Ectodermal cell (in vitro differentiated cells): ENCODE measurements around the gene GPC5.

ENCODE experiments used
- H3K27ac ChIP-seq: 2 replicates; pipeline ENCODE4 v1.7.0; 2013; ENCODE audit warnings: mild to moderate bottlenecking, low read depth, low read length; ENCODE audit not compliant: insufficient read depth, poor library complexity, severe bottlenecking
- H3K27me3 ChIP-seq: 2 replicates; pipeline ENCODE4 v1.7.0; 2013; ENCODE audit warnings: mild to moderate bottlenecking, low read length; ENCODE audit not compliant: insufficient read depth, control insufficient read depth, poor library complexity, severe bottlenecking
- H3K36me3 ChIP-seq: one replicate; pipeline ENCODE4 v1.7.0; 2013; ENCODE audit warnings: low read length; ENCODE audit not compliant: control insufficient read depth, insufficient read depth
- H3K4me1 ChIP-seq: one replicate; pipeline ENCODE4 v1.7.0; 2013; ENCODE audit warnings: low read length; ENCODE audit not compliant: control insufficient read depth, insufficient read depth
- H3K4me3 ChIP-seq: 2 replicates; pipeline ENCODE4 v1.7.0; 2013; ENCODE audit warnings: low read depth, low read length, control low read depth; ENCODE audit not compliant: insufficient read depth
- H3K9me3 ChIP-seq: 2 replicates; pipeline ENCODE4 v1.7.0; 2013; ENCODE audit warnings: mild to moderate bottlenecking, low read length, moderate library complexity; ENCODE audit not compliant: control insufficient read depth
- WGBS, 2 experiments: methylation state at CpG; one replicate each; pipeline ENCODE4 v1.1.7; 2013; ENCODE audit warnings: missing lambda C conversion rate in 2 of 2; 5-methylcytosine and 5-hydroxymethylcytosine counted together

Gene GPC5

DNA sequence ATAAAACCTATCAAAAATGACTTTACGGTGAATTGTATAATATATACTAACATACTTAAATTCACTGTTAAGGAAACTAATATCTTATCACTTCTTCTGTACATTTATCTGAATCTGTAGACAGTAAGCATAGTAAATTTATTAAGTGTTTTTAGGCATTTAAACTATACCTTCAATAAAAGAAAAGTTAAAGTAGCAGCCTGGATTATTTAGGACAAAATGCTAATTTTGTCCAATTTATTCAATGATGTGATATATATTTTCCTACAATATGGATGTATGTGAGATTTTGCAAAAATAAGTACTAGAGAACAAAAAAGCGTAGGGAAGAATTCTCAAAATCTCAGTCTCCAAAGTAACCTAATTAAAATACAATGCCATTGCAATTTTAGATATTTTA lies 299.9 kb downstream of the GPC5 start:
- Histone ChIP-seq H3K4me1 (no peaks in the 10 kb centered on the region), H3K27ac (no peak overlapping the region), H3K36me3 (no peaks in the 10 kb centered on the region), H3K4me3 (no peak overlapping the region), H3K27me3 (no peaks in the 10 kb centered on the region), H3K9me3 (no peaks in the 10 kb centered on the region)
- 100% methylated on average over 1 of the region's 2 CpGs; no CpG with 5 or more reads in 1 of the 2 experiments for WGBS, 2 experiments

DNA sequence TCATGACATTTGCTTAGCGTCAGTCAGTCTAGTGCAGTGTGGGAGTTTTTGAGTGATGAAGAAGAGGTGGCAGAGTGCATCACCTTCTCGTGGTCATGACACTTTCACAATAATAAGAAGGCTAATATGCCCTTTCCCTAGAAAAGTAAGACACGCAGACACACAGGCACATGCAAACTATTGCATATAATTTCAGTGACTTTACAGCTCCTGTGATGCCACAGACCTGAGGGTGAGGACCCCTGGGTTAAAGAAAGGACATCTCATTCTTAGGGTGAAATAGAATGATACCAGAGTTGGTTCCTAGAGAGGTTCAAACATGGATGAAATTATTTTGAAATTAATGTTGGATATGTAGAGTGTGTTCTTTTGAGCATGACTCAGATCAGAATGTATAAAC lies 300.3 kb downstream of the GPC5 start:
- no peaks in the 10 kb centered on the region for H3K9me3 ChIP-seq
- no peaks in the 10 kb centered on the region for H3K36me3 ChIP-seq
- H3K27ac ChIP-seq = no peak overlapping the region
- no peaks in the 10 kb centered on the region for H3K4me1 ChIP-seq
- H3K4me3 ChIP-seq = no peak overlapping the region
- no peaks in the 10 kb centered on the region for H3K27me3 ChIP-seq
- 91 to 94% methylated on average over 2 to 3 of the region's 3 CpGs for WGBS, 2 experiments

DNA sequence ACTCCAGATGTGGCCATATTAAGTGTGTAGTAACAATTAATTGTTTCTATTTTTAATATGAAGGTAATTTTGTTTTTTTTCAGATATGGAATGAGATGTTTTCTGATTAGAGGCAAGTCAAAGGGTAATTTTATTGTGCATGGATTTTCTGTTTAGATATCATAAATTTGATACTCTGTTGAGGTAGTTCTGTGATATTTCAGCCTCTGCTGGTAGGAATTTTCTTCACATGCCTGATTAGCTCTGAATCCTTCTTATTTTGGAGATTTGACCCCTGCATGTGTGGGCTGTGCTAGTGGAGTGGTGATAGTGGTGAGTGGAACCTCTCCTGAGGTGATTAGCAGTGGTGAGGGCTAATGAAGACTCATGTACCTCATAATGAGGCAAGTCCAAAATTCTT lies 301.4 kb downstream of the GPC5 start:
- no peaks in the 10 kb centered on the region for H3K36me3 ChIP-seq
- H3K9me3 ChIP-seq = no peaks in the 10 kb centered on the region
- no peak overlapping the region for H3K27ac ChIP-seq
- H3K4me3 ChIP-seq = no peak overlapping the region
- H3K27me3 ChIP-seq = no peaks in the 10 kb centered on the region
- no peaks in the 10 kb centered on the region for H3K4me1 ChIP-seq

DNA sequence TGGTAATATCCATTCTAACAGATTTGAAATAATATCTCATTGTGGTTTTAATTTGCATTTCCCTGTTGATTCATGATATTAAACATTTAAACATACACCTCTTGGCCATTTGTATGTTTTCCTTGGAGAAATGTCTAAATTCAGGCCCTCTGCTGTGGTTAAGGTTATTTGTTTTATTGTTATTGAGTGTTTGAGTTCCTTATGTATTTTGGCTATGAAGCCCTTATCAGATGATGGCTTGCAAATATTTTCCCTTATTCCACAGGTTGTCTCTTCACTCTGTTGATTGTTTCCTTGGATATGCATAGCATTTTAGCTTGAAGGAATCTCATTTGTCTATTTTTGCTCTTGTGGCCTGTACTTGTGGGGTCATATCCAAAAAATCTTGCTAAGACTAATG lies 303.6 kb downstream of the GPC5 start:
- Histone ChIP-seq H3K36me3 (no peaks in the 10 kb centered on the region), H3K4me1 (no peaks in the 10 kb centered on the region), H3K4me3 (no peak overlapping the region), H3K27me3 (no peaks in the 10 kb centered on the region), H3K9me3 (no peaks in the 10 kb centered on the region), H3K27ac (no peak overlapping the region)

DNA sequence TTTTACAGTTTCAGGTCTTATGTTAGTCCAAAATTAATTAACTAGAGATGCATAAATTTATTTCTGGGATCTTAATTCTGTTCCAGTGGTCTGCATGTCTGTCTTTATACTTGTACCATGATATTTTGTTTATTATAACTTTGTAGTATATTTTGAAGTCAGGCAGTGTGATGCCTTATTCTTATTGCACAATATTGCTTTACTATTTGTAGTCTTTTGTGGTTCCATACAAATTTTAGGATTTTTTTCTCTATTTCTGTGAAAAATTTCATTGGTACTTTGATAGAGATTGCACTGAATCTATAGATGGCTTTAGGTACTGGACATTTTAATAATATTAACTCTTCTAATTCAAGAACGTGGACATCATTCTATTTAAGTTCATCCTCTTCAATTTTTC lies 304.0 kb downstream of the GPC5 start:
- Histone ChIP-seq H3K36me3 (no peaks in the 10 kb centered on the region), H3K27me3 (no peaks in the 10 kb centered on the region), H3K4me3 (no peak overlapping the region), H3K27ac (no peak overlapping the region), H3K4me1 (no peaks in the 10 kb centered on the region), H3K9me3 (no peaks in the 10 kb centered on the region)
- WGBS, 2 experiments = 100% methylated on average over 1 of the region's 1 CpG; no CpG with 5 or more reads in 1 of the 2 experiments

DNA sequence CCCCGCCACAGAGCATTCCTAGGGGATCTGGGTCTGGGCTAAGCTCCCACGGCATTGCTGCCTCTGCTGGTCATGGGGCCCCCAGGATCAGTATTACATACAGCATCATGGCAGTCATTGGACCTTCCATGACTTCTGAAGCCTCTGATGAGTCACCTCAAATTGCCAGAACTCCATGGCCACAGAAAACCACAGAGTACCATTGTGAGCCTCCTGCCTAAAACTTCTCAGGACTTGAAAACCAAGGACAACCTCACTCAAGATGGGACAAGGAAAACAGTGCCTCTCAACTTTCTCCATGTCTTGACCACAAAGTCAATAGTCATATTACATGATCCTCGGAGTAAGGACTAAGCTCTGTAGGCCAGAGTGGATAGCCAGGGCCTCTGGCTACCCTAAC lies 306.0 kb downstream of the GPC5 start:
- Histone ChIP-seq H3K9me3 (no peaks in the 10 kb centered on the region), H3K4me1 (no peaks in the 10 kb centered on the region), H3K36me3 (no peaks in the 10 kb centered on the region), H3K4me3 (no peak overlapping the region), H3K27ac (no peak overlapping the region), H3K27me3 (no peaks in the 10 kb centered on the region)
- 91 to 95% methylated on average over 3 of the region's 3 CpGs for WGBS, 2 experiments

DNA sequence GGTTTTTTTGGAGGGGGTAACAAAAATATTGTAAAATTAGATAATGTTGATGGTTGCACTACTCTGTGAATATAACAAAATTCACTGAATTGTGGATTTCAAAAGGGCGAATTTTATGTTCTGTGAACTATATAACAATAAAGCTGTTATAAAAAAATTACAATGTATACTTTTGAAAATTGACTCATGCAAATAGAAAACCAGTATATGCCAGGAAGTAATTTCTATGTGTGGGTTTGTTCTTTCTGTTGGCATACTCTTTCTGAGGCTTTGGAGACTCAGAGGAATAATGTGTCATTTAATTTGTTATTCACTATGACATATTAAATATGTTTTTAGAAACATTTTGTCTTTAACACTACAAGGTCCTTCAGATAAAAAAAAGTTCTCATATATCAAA lies 310.1 kb downstream of the GPC5 start:
- Histone ChIP-seq H3K9me3 (no peaks in the 10 kb centered on the region), H3K27ac (no peak overlapping the region), H3K4me3 (no peak overlapping the region), H3K4me1 (no peaks in the 10 kb centered on the region), H3K27me3 (no peaks in the 10 kb centered on the region), H3K36me3 (no peaks in the 10 kb centered on the region)
- WGBS, 2 experiments = 67% methylated on average over 1 of the region's 1 CpG; no CpG with 5 or more reads in 1 of the 2 experiments

DNA sequence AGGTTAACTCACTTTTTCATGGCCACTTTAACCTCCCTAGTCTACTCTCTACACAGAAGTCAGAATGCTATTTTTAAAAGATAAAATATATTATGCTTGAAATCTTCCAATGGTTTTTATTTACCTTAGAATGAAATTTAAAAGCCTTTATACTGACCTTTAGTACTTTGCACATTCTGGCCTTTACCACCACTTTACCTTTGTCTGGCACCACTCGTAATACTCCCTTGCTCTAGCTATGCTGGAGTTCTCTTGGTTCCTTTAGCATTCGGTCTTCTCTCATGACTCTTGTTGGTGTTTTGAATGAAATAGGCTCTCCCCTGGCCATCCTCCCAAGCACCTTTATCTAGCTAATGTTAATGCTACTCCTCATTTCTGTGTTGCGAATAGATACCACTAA lies 310.8 kb downstream of the GPC5 start:
- Histone ChIP-seq H3K9me3 (no peaks in the 10 kb centered on the region), H3K4me1 (no peaks in the 10 kb centered on the region), H3K27me3 (no peaks in the 10 kb centered on the region), H3K4me3 (no peak overlapping the region), H3K36me3 (no peaks in the 10 kb centered on the region), H3K27ac (no peak overlapping the region)
- WGBS, 2 experiments = 80 to 98% methylated on average over 2 to 3 of the region's 3 CpGs

DNA sequence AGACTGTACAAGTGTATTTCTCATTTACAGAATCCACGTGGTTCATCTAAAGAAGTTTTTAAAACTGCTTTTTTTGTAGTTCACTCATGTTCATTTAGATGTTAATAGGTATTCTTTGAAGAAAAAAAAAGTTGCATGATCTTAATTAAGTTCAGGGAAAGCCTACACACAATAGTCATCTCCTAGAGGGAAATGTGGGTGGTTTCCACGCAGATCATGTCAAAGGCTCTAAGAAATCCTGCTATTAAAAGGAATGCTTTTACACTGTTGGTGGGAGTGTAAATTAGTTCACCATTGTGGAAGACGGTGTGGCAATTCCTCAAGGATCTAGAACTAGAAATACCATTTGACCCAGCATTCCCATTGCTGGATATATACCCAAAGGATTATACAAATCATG lies 312.3 kb downstream of the GPC5 start:
- Histone ChIP-seq H3K9me3 (no peaks in the 10 kb centered on the region), H3K4me3 (no peak overlapping the region), H3K4me1 (no peaks in the 10 kb centered on the region), H3K36me3 (no peaks in the 10 kb centered on the region), H3K27me3 (no peaks in the 10 kb centered on the region), H3K27ac (no peak overlapping the region)
- WGBS, 2 experiments = 92 to 97% methylated on average over 3 of the region's 3 CpGs

DNA sequence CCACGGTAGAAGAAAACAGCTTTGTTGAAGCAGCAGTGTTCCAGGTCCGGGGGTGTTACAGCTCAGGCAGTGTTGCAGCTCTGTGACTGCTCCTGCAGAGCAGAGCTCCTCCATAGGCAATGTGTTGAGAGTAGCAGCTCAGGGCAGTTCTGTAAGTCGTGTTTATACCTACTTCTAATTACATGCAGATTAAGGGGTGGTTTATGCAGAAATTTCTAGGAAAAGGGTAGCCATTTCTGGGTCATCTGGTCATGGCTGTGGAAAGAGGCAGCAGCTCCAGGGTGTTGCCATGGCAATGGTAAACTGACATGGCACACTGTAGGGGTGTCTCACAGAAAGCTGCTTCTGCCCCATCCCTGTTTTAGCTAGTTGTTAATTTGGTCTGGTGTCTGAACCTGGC lies 316.4 kb downstream of the GPC5 start:
- H3K27me3 ChIP-seq = no peaks in the 10 kb centered on the region
- 66 to 69% methylated on average over 3 of the region's 3 CpGs for WGBS, 2 experiments

DNA sequence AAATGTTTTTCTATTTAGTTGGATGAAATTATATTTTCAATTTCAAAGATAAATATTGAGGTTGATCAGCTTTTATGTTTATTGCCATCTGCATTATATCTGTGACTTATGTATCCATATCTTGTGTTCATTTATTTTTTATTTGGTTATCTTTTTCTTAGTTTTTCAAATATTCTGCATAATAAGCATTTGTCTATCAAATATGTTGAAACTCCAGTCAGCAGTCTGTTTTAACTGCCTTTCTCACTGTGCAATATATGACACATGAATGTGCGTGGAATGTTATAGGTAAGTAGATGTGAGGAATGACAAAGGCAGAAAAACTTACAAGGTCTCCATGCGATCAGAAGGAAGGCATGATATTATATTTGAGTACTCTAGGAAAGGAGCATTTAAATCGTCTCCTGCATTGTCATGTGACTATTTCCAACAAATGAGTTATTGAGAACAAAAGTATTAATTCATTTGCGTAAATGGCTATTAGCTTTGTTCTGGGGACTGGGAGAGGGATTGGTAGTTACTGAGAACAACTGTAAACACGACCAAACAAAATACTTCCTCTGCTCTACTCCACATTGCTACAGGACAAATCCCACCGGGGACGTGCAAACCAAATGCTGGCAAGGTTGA lies 318.1 kb downstream of the GPC5 start:
- Histone ChIP-seq H3K27ac (no peak overlapping the region), H3K9me3 (no peaks in the 10 kb centered on the region), H3K36me3 (no peaks in the 10 kb centered on the region), H3K4me1 (no peaks in the 10 kb centered on the region), H3K27me3 (no peaks in the 10 kb centered on the region), H3K4me3 (no peak overlapping the region)
- WGBS, 2 experiments = 90 to 94% methylated on average over 4 to 7 of the region's 7 CpGs

More for the DNA sequence above, 316.4 kb downstream of the GPC5 start:
- no peak overlapping the region for H3K4me3 ChIP-seq
- no peaks in the 10 kb centered on the region for H3K36me3 ChIP-seq
- no peaks in the 10 kb centered on the region for H3K9me3 ChIP-seq
- H3K27ac ChIP-seq = no peak overlapping the region
- H3K4me1 ChIP-seq = no peaks in the 10 kb centered on the region
